GM12801 (cell line): ENCODE data around the gene NRIP3.

Source experiments
- TF ChIP-seq, protein P1 (sequence below): IDR thresholded peaks from one replicate; pipeline ENCODE4 v1.5.1; 2011; ENCODE audit warnings: control low read depth; ENCODE audit not compliant: insufficient read length; ENCODE audit errors: extremely low read depth

The NRIP3 gene

DNA sequence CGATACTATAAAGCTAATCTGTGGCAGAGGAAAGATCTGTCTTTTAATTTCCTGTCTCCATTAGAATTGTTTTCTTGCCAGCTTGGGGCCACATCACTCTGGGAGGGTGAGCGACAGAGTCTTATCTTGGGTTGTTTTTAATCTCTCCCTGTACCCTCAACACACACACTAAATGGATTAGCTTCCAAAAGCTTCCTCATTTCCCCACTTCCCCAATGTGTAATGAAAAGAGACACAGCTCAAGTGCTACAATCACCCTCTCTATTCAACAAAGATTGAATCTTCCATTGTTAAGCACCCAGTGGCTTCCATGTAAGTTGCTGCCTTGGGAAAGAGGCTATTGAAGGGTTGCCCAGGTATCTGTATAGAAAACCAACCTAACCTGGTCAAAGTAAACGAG lies 54.9 kb downstream of the NRIP3 start:
- TF ChIP-seq, protein P1, sequence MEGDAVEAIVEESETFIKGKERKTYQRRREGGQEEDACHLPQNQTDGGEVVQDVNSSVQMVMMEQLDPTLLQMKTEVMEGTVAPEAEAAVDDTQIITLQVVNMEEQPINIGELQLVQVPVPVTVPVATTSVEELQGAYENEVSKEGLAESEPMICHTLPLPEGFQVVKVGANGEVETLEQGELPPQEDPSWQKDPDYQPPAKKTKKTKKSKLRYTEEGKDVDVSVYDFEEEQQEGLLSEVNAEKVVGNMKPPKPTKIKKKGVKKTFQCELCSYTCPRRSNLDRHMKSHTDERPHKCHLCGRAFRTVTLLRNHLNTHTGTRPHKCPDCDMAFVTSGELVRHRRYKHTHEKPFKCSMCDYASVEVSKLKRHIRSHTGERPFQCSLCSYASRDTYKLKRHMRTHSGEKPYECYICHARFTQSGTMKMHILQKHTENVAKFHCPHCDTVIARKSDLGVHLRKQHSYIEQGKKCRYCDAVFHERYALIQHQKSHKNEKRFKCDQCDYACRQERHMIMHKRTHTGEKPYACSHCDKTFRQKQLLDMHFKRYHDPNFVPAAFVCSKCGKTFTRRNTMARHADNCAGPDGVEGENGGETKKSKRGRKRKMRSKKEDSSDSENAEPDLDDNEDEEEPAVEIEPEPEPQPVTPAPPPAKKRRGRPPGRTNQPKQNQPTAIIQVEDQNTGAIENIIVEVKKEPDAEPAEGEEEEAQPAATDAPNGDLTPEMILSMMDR, result no peak

DNA sequence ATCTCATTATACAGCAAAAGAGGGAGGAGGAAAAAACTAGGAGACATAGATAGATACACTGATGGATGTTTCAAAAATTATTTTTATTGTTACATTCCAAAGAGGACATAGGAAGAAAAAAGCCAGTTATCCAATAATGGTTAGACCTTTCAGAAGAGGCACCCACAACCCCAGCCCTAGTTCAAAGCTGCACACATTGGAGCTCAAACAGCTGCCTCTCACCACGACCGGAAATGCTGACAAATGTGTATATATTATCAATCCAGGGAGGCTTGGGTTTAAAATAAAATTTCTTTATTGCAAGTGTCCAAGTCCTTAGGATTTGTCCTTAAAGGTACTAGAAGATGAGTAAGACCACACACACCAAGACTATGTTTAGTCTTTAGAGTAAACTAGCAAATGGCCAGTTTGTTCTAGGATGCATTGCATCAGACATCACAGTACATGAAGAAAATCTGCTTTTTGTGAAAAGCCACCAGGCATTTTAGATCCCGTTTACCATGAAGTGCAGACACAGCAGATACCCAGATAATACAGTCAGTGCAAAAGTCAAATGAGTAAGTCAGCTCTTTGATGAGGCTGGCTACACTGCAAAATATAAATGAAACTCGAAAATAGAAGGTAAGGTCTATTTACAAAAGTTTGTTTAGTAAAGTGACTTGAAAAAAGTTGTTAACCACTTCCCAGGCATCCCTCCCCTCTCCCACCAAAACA lies 56.4 kb downstream of the NRIP3 start:
- TF ChIP-seq, protein P1, result no peak

DNA sequence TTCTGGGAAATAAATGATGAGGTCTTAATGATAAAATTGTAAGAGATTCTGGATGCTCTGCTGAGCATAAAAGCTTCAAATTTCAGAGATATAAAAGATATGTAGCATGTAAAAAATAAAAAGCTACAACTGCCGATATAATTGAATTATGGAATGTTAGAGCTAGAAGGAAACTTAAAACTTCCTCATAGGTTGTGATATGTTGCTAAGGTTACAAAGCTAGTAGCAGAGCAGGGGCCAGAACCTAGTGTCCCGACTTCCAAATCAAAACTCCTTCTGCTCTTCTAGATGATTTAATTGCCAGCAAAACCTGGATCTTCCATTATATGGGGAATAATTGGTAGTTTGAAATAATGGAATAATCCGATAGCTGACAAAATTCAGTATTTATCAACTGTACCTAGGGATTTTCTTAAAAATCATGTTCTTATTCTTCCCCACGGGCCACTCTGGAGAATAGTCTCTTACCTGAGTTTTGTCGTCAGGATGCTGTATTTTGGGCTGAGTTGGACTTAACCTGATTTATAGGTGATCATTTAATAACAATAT lies 61.2 kb downstream of the NRIP3 start, which contains the start of gene ASCL3:
Gene ASCL3 (minus strand): TSS at position 499 of the 549 bp plus-strand sequence. CDS start 4,855 bp downstream, outside the sequence.
- TF ChIP-seq, protein P1, result no peak

DNA sequence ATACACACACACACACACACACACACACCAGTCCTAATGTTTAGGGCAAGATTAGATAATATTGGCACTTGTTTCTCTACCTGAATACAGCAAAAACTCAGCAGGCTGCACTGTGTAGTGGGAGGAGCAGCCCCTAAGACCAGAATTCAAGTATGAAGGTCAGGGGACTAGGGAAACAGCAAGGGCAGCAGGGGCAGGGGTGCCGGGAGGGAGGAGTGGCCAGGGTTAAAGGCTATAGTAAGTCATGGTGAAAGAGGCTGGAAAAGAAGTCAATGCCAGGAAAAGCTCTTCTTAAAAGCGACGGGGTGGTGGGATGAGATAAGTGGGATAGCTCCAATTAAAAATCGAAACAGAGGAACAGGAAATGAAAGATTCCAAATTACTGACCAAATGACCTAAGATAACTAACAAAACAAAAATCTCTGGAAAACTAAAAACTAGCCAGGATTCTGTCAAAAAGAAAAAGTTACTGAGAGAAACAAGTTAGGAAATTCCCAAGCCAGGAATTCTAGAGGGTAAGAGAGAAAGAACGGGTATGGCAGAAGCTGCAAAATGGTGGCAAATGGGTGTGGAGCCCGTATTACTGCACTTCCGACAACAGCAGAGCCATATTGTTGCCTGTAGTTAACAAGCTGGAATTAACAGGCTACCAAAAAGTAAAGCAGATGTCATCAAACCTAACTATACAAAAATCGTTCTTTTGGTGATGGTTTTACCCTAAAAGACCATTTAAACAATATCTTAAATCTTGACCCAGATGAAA lies 62.3 kb downstream of the NRIP3 start:
- TF ChIP-seq, protein P1, result no peak

DNA sequence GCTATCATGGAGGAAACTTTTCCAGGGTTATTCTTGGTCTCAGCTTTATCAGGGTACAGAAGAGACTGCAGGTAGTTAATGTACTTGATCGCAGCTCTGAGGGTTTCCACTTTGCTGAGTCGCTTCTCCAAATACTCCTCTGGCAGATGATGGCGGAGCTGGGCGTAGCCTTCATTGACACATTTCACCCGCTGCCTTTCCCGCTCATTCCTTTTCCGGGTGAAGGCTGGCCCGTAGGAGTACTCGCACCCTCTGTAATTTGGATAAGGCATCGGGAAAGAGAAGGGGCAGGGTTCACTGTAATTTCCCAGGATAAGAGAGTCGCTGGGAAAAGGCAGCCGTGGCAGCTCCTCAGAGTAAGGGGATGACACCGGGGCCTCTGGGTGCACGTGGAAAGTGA lies 66.1 kb downstream of the NRIP3 start:
- TF ChIP-seq, protein P1, result no peak

DNA sequence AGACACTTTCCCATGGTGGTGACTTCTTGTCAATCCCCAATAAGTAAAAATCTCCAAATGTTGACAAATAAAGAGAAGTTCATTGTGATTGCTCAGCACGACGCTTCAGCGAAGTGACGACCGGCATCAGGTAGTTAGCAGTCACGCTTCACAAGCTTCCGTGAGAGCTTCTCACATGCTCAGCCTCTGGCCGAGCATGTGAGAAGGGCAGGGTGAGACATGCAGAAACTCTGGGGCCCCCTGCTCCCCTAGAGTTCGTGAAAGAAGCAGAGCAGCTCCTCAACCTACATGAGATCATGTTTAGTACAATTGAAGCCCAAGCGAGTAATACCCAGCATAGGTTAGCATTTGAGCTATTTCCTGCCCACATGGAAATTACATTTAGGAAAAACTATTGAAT lies 66.6 kb downstream of the NRIP3 start:
- TF ChIP-seq, protein P1, result no peak

DNA sequence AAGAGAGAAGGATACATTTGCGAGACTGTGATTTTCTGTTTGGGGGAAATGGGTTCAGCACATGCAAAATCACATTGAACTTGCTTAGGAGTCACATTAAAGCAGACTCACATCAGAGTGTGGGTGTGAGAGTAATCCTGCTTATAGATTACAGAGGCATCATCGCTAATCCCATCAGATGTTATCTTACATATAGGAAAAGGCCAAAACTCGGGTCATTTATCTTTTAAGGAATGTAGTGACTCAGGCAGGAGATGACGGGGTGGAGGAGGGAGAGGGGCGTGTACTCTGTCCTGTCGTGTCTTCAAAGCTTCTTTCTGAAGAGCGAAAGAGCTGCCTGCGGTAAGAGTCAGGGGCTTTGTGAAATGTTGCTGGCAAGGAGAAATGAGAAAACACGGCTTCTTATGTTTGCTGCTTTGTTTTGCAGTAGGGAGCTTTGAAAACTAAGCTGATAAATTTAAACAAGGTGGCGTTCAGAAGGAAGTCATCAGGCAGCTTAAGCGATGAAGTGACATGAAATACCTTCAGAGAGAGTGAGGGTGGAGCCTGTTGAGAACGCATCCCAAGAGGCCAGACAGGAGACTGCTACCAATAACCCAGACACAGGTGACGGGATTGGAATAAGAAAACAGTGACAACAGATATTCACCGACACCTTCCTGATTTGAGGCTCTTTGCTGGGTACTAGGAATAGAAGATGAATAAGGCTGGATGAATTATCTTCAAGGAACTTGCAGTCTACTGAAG lies 68.9 kb downstream of the NRIP3 start:
- TF ChIP-seq, protein P1, result no peak
